ENCODE measurements around the gene LPIN1. TPM values are rescaled to one million over a fixed set of nuclear protein-coding genes. Genes with fewer than 3 reads are reported as not detected.

LPIN1 gene
- total RNA-seq, 4 donors from 2014 or later: 47.6 to 293 (median 140) TPM

GRCh38 chr2:11777066-11777782 is 30.8 kb downstream of the LPIN1 start:
- TF ChIP-seq CTCF (IDR thresholded peaks at IDR 0.05; ENCODE audit: low read depth): no peak

DNA sequence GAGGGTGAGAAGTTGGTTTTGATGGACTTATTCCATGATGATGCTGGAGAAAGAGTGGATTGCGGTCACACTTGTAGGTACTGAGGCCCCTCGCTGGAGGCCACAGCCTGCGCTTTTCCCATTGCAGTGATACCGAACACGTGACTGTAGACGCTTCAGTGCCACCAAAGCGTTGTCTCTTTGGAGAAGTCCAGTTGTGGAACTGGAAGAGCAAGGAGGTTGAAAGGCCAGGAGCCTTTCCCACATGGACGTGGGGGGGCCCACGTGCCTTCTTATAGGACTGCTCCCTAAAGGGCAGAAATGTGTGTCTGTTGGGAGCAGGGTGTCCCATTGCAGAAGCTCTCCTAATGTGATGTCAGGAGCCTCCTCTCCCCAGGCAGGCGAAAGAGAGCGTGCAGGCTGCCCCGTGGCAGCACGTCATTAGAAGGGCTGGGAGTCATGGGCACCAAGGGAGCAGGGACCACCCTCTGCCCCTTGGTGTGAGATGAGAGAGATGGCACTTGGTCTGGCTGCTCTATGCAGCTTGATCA is 31.5 kb downstream of the LPIN1 start:
- TF ChIP-seq CTCF (IDR thresholded peaks at IDR 0.05; ENCODE audit: low read depth): no peak

DNA sequence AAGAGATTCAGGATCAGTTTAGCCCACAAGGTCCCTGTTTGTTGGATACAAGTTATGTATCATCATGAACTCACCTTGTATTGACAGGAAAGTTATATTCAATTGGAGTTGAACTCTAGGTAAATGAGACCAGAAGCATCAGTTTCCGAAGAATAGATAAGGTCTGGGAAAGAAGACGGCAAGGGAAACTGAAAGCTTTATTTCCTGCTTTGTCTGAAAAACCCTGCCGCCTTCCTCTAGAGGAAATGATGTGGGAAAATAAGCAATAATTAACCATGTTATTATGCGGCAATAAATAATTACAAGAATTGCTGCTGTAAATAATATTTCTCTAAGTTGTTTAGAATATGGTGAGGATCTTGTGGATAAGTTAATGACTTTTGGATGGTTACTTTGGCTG is 32.0 kb downstream of the LPIN1 start:
- no peak for TF ChIP-seq CTCF (IDR thresholded peaks at IDR 0.05; ENCODE audit: low read depth)

DNA sequence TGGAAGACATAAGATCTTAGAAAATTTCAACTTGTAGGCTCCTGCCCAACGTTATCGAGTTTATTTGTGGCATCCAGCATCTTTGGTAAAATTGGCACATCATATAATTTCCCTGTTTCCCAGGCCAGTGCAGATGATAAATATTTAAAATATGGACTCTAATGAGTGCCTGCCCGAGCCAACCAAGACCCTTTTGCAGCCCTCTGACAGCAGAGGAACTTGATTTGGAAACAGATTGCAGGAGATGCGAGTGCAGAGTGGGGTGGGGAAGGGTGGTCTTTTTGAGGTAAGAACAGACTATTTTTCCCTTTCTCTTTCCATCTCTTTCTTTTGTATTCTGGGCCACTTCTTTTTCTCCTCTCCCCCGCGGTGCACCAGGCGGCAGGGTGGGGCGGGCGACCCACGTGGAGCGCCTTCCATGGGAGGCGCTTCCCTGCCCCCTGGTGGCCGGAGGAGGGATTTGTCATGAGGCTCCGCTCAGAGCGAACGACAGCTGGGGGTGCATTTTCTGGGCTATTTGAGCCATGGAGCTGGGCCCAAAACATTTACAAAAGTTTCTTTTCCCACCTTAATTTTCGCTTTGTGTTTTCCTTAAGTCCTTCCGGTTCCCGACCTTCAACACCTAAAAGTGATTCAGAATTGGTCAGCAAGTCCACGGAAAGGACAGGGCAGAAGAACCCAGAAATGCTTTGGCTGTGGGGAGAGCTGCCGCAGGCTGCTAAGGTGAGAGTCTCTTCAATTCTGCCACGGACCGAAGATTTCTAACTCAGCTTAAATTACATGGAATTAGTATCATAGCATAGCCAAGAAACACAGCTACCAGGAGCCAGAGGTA is 32.7 kb downstream of the LPIN1 start:
- no peak for TF ChIP-seq CTCF (IDR thresholded peaks at IDR 0.05; ENCODE audit: low read depth)

- TF ChIP-seq CTCF (IDR thresholded peaks at IDR 0.05; ENCODE audit: low read depth): no peak
These were observed 35.2 kb downstream of the LPIN1 start for GRCh38 chr2:11781602-11782001.

DNA sequence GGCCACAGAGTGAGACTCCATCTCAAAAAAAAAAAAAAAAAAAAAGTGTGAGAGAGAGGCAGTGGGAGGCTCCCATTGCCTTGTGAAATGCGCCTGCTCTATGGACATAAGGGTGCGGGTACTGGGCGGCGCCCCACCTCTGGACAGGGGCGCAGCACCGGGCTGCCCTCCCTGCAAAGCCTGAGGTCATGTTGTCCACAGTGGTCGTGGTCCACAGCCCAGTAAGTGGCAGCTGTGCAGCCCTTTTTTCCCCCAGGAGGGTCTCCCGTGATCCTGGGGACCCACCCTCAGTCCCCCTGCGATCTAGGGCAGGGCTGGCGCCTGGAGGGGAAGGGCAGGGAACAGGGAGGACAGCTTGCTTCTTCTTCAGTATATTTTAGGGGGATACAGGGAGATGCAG is 37.8 kb downstream of the LPIN1 start:
- no peak for TF ChIP-seq CTCF (IDR thresholded peaks at IDR 0.05; ENCODE audit: low read depth)
